Ecto neural progenitor cell (in vitro differentiated cells): ENCODE measurements around the gene WDR38.

Experiments
- DNase-seq: peaks from one replicate; pipeline ENCODE4 v3.0.0-alpha.2; 2018; ENCODE audit warnings: low spot score

WDR38 gene

DNA sequence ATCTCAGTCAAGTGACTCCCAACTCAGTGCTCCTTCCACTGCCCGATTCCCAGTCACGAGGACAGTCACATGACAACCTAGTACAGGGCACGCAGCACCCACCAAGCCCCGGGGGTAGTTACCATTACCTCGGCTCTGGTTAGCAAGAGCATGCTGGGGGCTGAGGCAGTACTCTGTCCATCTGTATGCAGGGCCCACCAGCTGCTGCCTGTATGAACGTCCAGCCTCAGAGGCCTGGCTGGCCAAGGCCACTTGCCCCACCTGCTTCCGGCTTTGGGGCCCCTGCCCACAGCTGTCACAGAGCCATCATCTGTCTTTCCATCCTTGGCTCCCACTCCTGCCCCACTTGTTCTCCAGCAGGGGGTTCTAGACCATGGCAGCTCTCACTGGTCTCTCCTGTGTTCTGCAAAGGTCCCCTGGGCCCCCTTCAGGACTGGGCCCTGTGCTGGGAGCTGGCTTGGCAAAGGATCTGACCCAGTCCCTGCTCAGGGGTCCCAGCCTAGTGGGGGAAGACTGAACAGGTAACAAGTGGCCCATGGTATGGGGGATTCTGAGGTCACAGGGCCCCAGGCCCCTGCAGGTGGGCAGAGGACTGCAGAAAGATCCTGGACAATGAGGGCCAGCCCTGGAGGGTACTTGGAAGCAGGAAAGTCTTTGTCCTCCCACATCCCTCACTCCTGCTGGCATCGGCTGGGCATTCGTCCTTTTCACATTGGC lies 5.2 kb downstream of the WDR38 start:
- no peak for DNase-seq

GRCh38 chr9:124859803-124860581 lies 6.7 kb downstream of the WDR38 start:
- DNase-seq: no peak

DNA sequence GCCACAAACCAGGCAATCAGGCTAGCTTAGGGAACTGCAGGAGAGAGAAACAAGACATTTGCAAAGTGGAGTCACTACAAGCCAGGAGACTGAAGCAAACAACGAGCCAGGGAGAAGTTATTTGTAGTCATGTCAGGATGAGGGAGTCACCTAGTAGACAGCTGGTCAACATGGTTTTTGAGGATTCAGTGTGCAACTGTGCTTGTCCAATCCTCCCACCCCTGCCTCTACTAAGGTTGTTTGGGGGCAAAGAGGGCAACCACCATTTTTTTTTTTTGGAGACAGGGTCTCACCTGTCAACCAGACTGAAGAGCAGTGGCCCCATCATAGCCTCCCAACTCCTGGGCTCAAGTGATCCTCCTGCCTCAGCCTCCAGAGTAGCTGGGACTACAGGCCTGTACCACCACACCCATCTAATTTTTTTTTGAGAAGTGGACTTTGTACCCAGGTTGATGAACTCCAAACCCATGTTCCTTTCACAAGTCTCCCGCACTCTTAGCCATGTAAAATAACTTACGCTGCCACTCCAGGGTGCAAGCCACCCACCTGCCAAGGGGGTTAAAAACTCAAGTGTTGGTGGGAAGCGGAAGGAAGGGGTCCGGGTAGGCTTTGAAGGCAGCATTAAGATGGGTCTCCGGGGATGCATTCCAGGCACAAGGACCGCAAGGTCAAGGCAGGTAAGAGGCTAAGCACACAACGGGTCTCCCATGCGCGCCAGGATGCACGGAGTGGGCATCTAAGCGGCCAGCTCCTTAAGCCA lies 7.5 kb downstream of the WDR38 start:
- DNase-seq: no peak

- DNase-seq: peak; percentile 95
These were observed 8.3 kb downstream of the WDR38 start, which contains the start of the genes ARPC5L and RPL35 for GRCh38 chr9:124861342-124862229. Gene ARPC5L, plus strand, starts transcription at chr9:124862130. Its CDS starts 7,161 bp downstream, at chr9:124869291. Gene RPL35, minus strand, starts transcription at chr9:124861957. Its CDS starts 45 bp downstream, at chr9:124861912.

- no peak for DNase-seq
These were observed 10.2 kb downstream of the WDR38 start for GRCh38 chr9:124863371-124863871.

GRCh38 chr9:124868511-124869465 lies 15.5 kb downstream of the WDR38 start:
- peak; percentile 90 for DNase-seq

GRCh38 chr9:124869466-124869985 lies 16.3 kb downstream of the WDR38 start:
- peak; percentile 62 for DNase-seq

GRCh38 chr9:124869986-124870560 lies 16.8 kb downstream of the WDR38 start:
- DNase-seq: no peak

DNA sequence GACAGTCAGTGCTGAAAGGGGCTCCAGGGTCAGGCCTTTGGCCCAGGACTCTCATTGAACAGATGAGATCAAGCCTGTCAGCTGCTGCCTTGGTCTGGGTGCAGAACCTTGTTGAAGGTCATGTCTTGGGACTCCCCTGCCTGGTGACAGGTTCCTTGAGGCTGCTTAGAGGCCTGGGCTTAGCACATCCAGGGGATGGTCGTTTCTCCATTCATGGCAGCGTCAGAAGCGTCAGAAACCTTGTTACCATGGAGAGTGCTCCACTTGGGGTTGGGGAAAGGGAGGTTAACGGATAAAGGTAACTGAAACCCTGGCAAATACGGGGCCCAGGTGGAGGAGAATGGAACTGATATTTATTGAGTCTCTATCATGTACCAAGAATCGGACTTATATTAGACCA lies 17.5 kb downstream of the WDR38 start:
- DNase-seq: no peak

- no peak for DNase-seq
These were observed 17.9 kb downstream of the WDR38 start for GRCh38 chr9:124871156-124871561.

GRCh38 chr9:124873664-124874063 lies 20.4 kb downstream of the WDR38 start:
- DNase-seq: no peak

DNA sequence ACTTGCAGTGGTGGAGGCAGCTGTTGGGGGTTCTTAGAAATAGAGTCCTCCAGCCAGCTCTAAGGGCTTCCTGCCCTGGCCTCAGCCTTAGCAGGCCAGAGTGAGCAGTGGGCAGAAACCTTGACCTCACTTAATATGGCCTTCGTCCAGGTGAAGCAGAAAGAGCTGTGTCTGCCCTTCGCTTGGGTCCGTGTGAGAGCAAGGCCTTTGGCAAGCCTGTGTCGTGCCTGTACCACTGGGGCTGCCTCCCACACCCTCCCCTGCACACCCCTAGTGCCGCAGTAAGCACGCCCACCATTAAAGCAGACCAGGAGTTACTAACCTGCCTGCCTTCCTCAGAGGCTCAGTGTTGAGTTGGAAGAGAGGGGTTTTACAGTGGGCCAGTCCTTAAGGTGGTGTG lies 22.2 kb downstream of the WDR38 start:
- no peak for DNase-seq

DNA sequence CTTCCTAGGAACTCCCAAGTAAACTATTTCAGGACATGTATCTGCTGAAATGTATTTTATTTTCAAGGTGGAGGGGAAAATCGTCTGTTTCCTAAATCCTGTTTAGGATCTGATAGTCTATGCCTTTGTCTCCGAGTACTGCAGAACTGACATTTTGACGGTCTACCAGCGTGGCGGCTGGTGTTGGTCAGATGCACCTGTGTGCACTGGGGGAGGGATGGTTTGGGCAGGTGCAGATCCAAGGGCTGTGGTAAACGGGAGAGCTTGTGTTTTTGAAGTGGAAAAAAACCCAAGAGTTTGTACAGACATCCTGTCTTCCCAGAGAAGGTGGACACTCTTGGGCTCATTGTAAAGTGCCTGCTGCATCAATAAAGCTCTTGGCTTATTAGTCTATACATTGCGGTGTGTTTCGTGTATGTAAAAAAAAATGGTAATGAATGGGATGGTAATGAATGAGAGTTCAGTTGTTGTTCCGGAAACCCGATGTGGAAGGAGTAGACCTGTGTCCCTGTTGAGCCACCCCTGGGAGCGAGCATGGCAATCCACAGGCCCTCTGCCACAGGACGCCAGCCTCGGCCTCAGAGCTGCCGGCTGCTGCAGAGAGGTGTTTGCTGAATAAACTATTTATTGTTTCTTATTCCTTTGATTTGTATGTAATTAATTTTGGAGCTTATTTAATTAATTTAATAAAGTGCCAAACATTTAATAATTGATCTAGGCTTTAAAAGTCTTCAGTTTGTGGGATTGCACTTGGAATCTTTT lies 23.9 kb downstream of the WDR38 start:
- no peak for DNase-seq

DNA sequence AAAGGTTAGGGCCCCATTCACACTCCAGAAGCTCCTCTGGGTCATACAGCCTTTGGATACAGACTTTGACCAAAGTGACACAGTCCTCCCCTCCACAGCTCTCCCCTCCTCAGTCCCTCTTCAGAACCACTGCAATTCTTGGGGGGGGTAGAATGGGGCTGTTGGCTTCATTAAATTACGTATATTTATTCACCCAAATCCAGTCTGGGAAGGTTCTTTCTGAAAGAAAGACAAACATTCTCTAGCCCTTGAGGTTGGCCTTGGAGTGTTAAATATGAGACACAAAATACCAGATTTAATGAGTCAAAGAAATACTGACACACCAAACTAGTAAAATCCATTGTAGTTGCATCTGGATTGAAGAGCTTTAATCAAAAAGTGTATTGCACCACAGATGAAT lies 24.8 kb downstream of the WDR38 start:
- no peak for DNase-seq

GRCh38 chr9:124878518-124878917 lies 25.3 kb downstream of the WDR38 start:
- DNase-seq: no peak

- DNase-seq: no peak
These were observed 26.0 kb downstream of the WDR38 start for GRCh38 chr9:124879226-124879625.

- no peak for DNase-seq
These were observed 27.2 kb downstream of the WDR38 start for GRCh38 chr9:124880501-124880900.

DNA sequence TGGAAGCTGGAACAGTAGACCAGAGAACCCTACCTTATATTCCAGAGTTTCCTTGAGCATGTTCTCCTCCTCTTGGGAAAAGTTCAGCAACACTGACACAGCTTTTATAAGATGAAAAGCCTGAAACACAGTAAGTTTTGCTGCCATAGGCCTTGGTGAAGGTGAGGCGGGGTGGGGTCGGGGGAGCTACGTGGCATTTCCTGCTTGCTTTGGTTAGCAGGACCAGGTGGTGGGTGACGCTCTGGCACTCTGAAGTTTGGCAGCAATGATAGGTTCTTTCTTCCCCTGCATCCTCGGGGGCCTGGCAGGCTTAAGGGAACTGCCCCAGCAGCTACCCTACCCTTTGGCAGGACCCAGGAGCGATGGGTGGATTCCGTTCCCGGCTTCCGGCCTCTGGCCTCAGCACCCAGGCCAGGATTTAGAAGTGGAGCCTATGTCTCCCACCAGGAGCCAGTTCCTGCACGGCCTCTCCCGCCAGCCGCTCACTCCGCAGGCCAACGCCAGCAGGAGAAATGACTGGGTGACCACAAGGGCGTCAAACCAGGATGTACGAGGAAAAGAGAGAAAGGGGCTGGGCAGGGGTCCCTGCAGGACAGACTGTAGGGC lies 28.0 kb downstream of the WDR38 start:
- DNase-seq: no peak
